CD4-positive, CD25-positive, alpha-beta regulatory T cell (primary cell): Measurements from ENCODE around the gene PLAGL2. TPM values are rescaled to one million over a fixed set of nuclear protein-coding genes. Genes with fewer than 3 reads are reported as not detected.
A peak's percentile ranks its signal among the peaks of the same experiment; 100 is the strongest.

Experiments used
- ATAC-seq, 2 donors: fragments of 150-1000 bp; cut with Tn5 transposase; one replicate each; pipeline ENCODE4 v1.10.0; 2021; ENCODE audit warnings: low read depth in 2 of 2, moderate number of reproducible peaks in 2 of 2, moderate library complexity in 1 of 2
- DNase-seq, 3 donors: peaks; one replicate each; pipeline versions ENCODE4 v3.0.0 to v3.0.0-alpha.2; 2012 to 2022; ENCODE audit warnings: mixed read lengths in 1 of 3
- H3K27ac ChIP-seq: one replicate; pipeline ENCODE4 v1.7.0; 2013; ENCODE audit warnings: mild to moderate bottlenecking, low read length; ENCODE audit not compliant: insufficient read depth, poor library complexity, severe bottlenecking
- H3K27me3 ChIP-seq: one replicate; pipeline ENCODE4 v1.7.0; 2013; ENCODE audit warnings: low read length; ENCODE audit not compliant: control insufficient read depth, insufficient read depth
- H3K36me3 ChIP-seq: one replicate; pipeline ENCODE4 v1.7.0; 2013; ENCODE audit warnings: mild to moderate bottlenecking, low read length, moderate library complexity; ENCODE audit not compliant: control insufficient read depth, insufficient read depth
- H3K4me1 ChIP-seq: 2 replicates; pipeline ENCODE4 v1.7.0; 2013; ENCODE audit warnings: mild to moderate bottlenecking, low read length; ENCODE audit not compliant: insufficient read depth, control insufficient read depth, poor library complexity, severe bottlenecking
- H3K4me3 ChIP-seq: one replicate; pipeline ENCODE4 v1.7.0; 2013; ENCODE audit warnings: low read depth, mild to moderate bottlenecking, low read length, moderate library complexity
- H3K9me3 ChIP-seq, 2 experiments: 1 replicate in 1 of 2; 2 replicates in 1 of 2; pipeline ENCODE4 v1.7.0; 2013; ENCODE audit warnings: low read length in 2 of 2, mild to moderate bottlenecking in 1 of 2, moderate library complexity in 1 of 2; ENCODE audit not compliant: control insufficient read depth in 2 of 2
- H3K27ac Mint-ChIP-seq, 3 donors: one replicate each; pipeline ENCODE4 v1.8.0; 2020 to 2022; ENCODE audit warnings: mild to moderate bottlenecking in 3 of 3, mixed read lengths in 3 of 3, moderate library complexity in 2 of 3
- H3K27me3 Mint-ChIP-seq: one replicate; pipeline ENCODE4 v1.8.0; 2022; ENCODE audit warnings: mild to moderate bottlenecking, mixed read lengths
- H3K36me3 Mint-ChIP-seq: one replicate; pipeline ENCODE4 v1.8.0; 2020; ENCODE audit warnings: mixed read lengths
- H3K4me1 Mint-ChIP-seq, 4 donors: one replicate each; pipeline ENCODE4 v1.8.0; 2020 to 2022; ENCODE audit warnings: mixed read lengths in 4 of 4, mild to moderate bottlenecking in 1 of 4
- H3K4me3 Mint-ChIP-seq, 4 donors: one replicate each; pipeline ENCODE4 v1.8.0; 2020 to 2022; ENCODE audit warnings: mild to moderate bottlenecking in 4 of 4, mixed read lengths in 4 of 4, moderate library complexity in 3 of 4
- H3K9me3 Mint-ChIP-seq, 7 donors: one replicate each; pipeline ENCODE4 v1.8.0; 2020 to 2022; ENCODE audit warnings: mixed read lengths in 7 of 7, mild to moderate bottlenecking in 3 of 7, moderate library complexity in 2 of 7
- polyA plus RNA-seq, 4 donors: library from polyadenylated mRNA; unstranded; fragments of 300-500 nt; fragmentation: Illumina TruSeq; gene quantifications; one replicate each; pipeline ENCODE4 v1.2.3, GENCODE V29; 2021
- total RNA-seq: library from RNA; stranded (reverse); gene quantifications from one replicate; pipeline ENCODE4 v1.2.3, GENCODE V29; 2022

Gene PLAGL2
- total and polyA plus RNA-seq, 5 donors from 2014 or later: 2.8 to 22.9 (median 4.4) TPM

GRCh38 chr20:32244150-32244823 lies 36.7 kb upstream of the PLAGL2 start:
- no peak for DNase-seq
- Histone ChIP-seq H3K36me3 (no peaks in the 10 kb centered on the region), H3K4me1 (no peaks in the 10 kb centered on the region), H3K4me3 (no peak overlapping the region), H3K27ac (no peak overlapping the region), H3K27me3 (no peaks in the 10 kb centered on the region), H3K9me3 (no peaks in the 10 kb centered on the region)
- H3K9me3 Mint-ChIP-seq: no peaks in the 10 kb centered on the region
- no peak overlapping the region for H3K4me3 Mint-ChIP-seq
- peak overlapping the region in 1 of 3 donors; percentile 60 for H3K27ac Mint-ChIP-seq
- no peak for ATAC-seq
- peaks cover 4 to 5% (median 5%) of the 10 kb centered on the region in 4 donors for H3K4me1 Mint-ChIP-seq
- H3K36me3 Mint-ChIP-seq: no peaks in the 10 kb centered on the region
- no peaks in the 10 kb centered on the region for H3K27me3 Mint-ChIP-seq

GRCh38 chr20:32241807-32242206 lies 34.3 kb upstream of the PLAGL2 start:
- ATAC-seq (no peak), DNase-seq (no peak)
- H3K27ac Mint-ChIP-seq: no peak overlapping the region
- no peak overlapping the region for H3K4me3 Mint-ChIP-seq
- no peaks in the 10 kb centered on the region for H3K36me3 ChIP-seq
- H3K27me3 Mint-ChIP-seq: no peaks in the 10 kb centered on the region
- peaks cover 0 to 5% (median under 1%) of the 10 kb centered on the region in 4 donors for H3K4me1 Mint-ChIP-seq
- H3K27ac ChIP-seq: no peak overlapping the region
- no peaks in the 10 kb centered on the region for H3K4me1 ChIP-seq
- H3K4me3 ChIP-seq: no peak overlapping the region
- no peaks in the 10 kb centered on the region for H3K27me3 ChIP-seq
- H3K9me3 ChIP-seq: no peaks in the 10 kb centered on the region
- no peaks in the 10 kb centered on the region for H3K9me3 Mint-ChIP-seq
- peaks cover 7% of the 10 kb centered on the region for H3K36me3 Mint-ChIP-seq

GRCh38 chr20:32240205-32240604 lies 32.7 kb upstream of the PLAGL2 start:
- no peaks in the 10 kb centered on the region for H3K4me1 ChIP-seq
- ATAC-seq: no peak
- peaks cover 18% of the 10 kb centered on the region for H3K36me3 Mint-ChIP-seq
- no peak overlapping the region for H3K4me3 ChIP-seq
- peaks cover 8% of the 10 kb centered on the region for H3K36me3 ChIP-seq
- H3K27me3 ChIP-seq: no peaks in the 10 kb centered on the region
- H3K4me1 Mint-ChIP-seq: peaks cover 0 to 5% (median 3%) of the 10 kb centered on the region in 4 donors
- no peak overlapping the region for H3K27ac ChIP-seq
- DNase-seq: no peak
- no peak overlapping the region for H3K4me3 Mint-ChIP-seq
- H3K27me3 Mint-ChIP-seq: no peaks in the 10 kb centered on the region
- no peaks in the 10 kb centered on the region for H3K9me3 Mint-ChIP-seq
- H3K27ac Mint-ChIP-seq: no peak overlapping the region
- H3K9me3 ChIP-seq: no peaks in the 10 kb centered on the region

GRCh38 chr20:32238483-32239425 lies 31.2 kb upstream of the PLAGL2 start:
- Histone ChIP-seq H3K4me1 (no peaks in the 10 kb centered on the region), H3K27ac (no peak overlapping the region), H3K27me3 (no peaks in the 10 kb centered on the region), H3K36me3 (peaks cover 18% of the 10 kb centered on the region), H3K9me3 (no peaks in the 10 kb centered on the region), H3K4me3 (no peak overlapping the region)
- no peaks in the 10 kb centered on the region for H3K9me3 Mint-ChIP-seq
- no peak for ATAC-seq
- H3K36me3 Mint-ChIP-seq: peaks cover 29% of the 10 kb centered on the region
- H3K4me1 Mint-ChIP-seq: peaks cover 0 to 9% (median 3%) of the 10 kb centered on the region in 4 donors
- H3K4me3 Mint-ChIP-seq: no peak overlapping the region
- no peak for DNase-seq
- H3K27me3 Mint-ChIP-seq: no peaks in the 10 kb centered on the region
- no peak overlapping the region for H3K27ac Mint-ChIP-seq

GRCh38 chr20:32237419-32237818 lies 29.9 kb upstream of the PLAGL2 start:
- Histone ChIP-seq H3K4me3 (no peak overlapping the region), H3K36me3 (peaks cover 22% of the 10 kb centered on the region), H3K4me1 (peaks cover 8% of the 10 kb centered on the region), H3K27ac (no peak overlapping the region), H3K9me3 (no peaks in the 10 kb centered on the region), H3K27me3 (no peaks in the 10 kb centered on the region)
- H3K27me3 Mint-ChIP-seq: no peaks in the 10 kb centered on the region
- H3K36me3 Mint-ChIP-seq: peaks cover 38% of the 10 kb centered on the region
- no peak overlapping the region for H3K4me3 Mint-ChIP-seq
- no peak for DNase-seq
- peaks cover 4 to 20% (median 8%) of the 10 kb centered on the region in 4 donors for H3K4me1 Mint-ChIP-seq
- no peak for ATAC-seq
- peak overlapping the region in 1 of 3 donors; percentile 86 for H3K27ac Mint-ChIP-seq
- no peaks in the 10 kb centered on the region for H3K9me3 Mint-ChIP-seq

GRCh38 chr20:32236819-32237218 lies 29.3 kb upstream of the PLAGL2 start:
- Mint-ChIP-seq H3K36me3 (peaks cover 42% of the 10 kb centered on the region), H3K9me3 (no peaks in the 10 kb centered on the region), H3K4me1 (peaks cover 8 to 26% (median 13%) of the 10 kb centered on the region in 4 donors), H3K27me3 (no peaks in the 10 kb centered on the region), H3K4me3 (no peak overlapping the region), H3K27ac (peak overlapping the region in 2 of 3 donors; percentile 46 to 86)
- Histone ChIP-seq H3K4me3 (no peak overlapping the region), H3K36me3 (peaks cover 22% of the 10 kb centered on the region), H3K27ac (no peak overlapping the region), H3K4me1 (peaks cover 14% of the 10 kb centered on the region), H3K27me3 (no peaks in the 10 kb centered on the region), H3K9me3 (no peaks in the 10 kb centered on the region)
- DNase-seq (no peak), ATAC-seq (no peak)

GRCh38 chr20:32236048-32236533 lies 28.5 kb upstream of the PLAGL2 start:
- Histone ChIP-seq H3K4me3 (no peak overlapping the region), H3K27ac (no peak overlapping the region), H3K36me3 (peaks cover 22% of the 10 kb centered on the region), H3K4me1 (peaks cover 19% of the 10 kb centered on the region), H3K27me3 (no peaks in the 10 kb centered on the region), H3K9me3 (no peaks in the 10 kb centered on the region)
- peaks cover 46% of the 10 kb centered on the region for H3K36me3 Mint-ChIP-seq
- H3K4me1 Mint-ChIP-seq: peaks cover 12 to 34% (median 19%) of the 10 kb centered on the region in 4 donors
- DNase-seq (no peak), ATAC-seq (no peak)
- no peak overlapping the region for H3K4me3 Mint-ChIP-seq
- no peaks in the 10 kb centered on the region for H3K9me3 Mint-ChIP-seq
- H3K27me3 Mint-ChIP-seq: no peaks in the 10 kb centered on the region
- H3K27ac Mint-ChIP-seq: peak overlapping the region in 2 of 3 donors; percentile 62 to 72
